ENCODE results near the gene TMEM114. TPM values are rescaled to one million over a fixed set of nuclear protein-coding genes. Genes with fewer than 3 reads are reported as not detected.

Gene TMEM114
- polyA plus RNA-seq, 2 of the 4 experiments (the other 2 are of a cell fraction) = not detected

GRCh38 chr16:8519643-8520042 lies 70.7 kb downstream of the TMEM114 start:
- Histone ChIP-seq H3K9me3 (no peaks in the 10 kb centered on the region), H3K27ac (no peak overlapping the region), H3K4me1 (no peaks in the 10 kb centered on the region), H3K4me2 (no peak overlapping the region), H3K4me3 (no peak overlapping the region)
- no peak for FAIRE-seq
- no peak for ATAC-seq
- WGBS (ENCODE audit: missing lambda C conversion rate) = 37% methylated on average over 3 of the region's 5 CpGs
- CTCF ChIA-PET = no interaction called here
- TF ChIP-seq RCOR1 (IDR thresholded peaks at IDR 0.05; ENCODE audit: low read depth, low read length) (no peak), TP53 (CRISPR knock-in tag; IDR thresholded peaks at IDR 0.05) (no peak), PBX3 (IDR thresholded peaks at IDR 0.05) (no peak), CBX2 (IDR thresholded peaks at IDR 0.05; ENCODE audit: borderline replicate concordance, low read depth) (no peak), ZNF302 (CRISPR knock-in tag; IDR thresholded peaks at IDR 0.05) (no peak), HOXB5 (CRISPR knock-in tag; IDR thresholded peaks at IDR 0.05) (no peak)
- TF ChIP-seq, protein P1, sequence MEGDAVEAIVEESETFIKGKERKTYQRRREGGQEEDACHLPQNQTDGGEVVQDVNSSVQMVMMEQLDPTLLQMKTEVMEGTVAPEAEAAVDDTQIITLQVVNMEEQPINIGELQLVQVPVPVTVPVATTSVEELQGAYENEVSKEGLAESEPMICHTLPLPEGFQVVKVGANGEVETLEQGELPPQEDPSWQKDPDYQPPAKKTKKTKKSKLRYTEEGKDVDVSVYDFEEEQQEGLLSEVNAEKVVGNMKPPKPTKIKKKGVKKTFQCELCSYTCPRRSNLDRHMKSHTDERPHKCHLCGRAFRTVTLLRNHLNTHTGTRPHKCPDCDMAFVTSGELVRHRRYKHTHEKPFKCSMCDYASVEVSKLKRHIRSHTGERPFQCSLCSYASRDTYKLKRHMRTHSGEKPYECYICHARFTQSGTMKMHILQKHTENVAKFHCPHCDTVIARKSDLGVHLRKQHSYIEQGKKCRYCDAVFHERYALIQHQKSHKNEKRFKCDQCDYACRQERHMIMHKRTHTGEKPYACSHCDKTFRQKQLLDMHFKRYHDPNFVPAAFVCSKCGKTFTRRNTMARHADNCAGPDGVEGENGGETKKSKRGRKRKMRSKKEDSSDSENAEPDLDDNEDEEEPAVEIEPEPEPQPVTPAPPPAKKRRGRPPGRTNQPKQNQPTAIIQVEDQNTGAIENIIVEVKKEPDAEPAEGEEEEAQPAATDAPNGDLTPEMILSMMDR (IDR thresholded peaks at IDR 0.05) = no peak
- TF ChIP-seq, protein P2, sequence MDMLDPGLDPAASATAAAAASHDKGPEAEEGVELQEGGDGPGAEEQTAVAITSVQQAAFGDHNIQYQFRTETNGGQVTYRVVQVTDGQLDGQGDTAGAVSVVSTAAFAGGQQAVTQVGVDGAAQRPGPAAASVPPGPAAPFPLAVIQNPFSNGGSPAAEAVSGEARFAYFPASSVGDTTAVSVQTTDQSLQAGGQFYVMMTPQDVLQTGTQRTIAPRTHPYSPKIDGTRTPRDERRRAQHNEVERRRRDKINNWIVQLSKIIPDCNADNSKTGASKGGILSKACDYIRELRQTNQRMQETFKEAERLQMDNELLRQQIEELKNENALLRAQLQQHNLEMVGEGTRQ (IDR thresholded peaks at IDR 0.05) = no peak
- TF ChIP-seq, protein P3, sequence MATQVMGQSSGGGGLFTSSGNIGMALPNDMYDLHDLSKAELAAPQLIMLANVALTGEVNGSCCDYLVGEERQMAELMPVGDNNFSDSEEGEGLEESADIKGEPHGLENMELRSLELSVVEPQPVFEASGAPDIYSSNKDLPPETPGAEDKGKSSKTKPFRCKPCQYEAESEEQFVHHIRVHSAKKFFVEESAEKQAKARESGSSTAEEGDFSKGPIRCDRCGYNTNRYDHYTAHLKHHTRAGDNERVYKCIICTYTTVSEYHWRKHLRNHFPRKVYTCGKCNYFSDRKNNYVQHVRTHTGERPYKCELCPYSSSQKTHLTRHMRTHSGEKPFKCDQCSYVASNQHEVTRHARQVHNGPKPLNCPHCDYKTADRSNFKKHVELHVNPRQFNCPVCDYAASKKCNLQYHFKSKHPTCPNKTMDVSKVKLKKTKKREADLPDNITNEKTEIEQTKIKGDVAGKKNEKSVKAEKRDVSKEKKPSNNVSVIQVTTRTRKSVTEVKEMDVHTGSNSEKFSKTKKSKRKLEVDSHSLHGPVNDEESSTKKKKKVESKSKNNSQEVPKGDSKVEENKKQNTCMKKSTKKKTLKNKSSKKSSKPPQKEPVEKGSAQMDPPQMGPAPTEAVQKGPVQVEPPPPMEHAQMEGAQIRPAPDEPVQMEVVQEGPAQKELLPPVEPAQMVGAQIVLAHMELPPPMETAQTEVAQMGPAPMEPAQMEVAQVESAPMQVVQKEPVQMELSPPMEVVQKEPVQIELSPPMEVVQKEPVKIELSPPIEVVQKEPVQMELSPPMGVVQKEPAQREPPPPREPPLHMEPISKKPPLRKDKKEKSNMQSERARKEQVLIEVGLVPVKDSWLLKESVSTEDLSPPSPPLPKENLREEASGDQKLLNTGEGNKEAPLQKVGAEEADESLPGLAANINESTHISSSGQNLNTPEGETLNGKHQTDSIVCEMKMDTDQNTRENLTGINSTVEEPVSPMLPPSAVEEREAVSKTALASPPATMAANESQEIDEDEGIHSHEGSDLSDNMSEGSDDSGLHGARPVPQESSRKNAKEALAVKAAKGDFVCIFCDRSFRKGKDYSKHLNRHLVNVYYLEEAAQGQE (IDR thresholded peaks at IDR 0.05) = no peak
- no peak for DNase-seq (ENCODE audit: low read depth in 1 of 2, low spot score in 1 of 2)
- POLR2A ChIA-PET = no interaction called here

Other genes starting within 250 kb of the TMEM114 start
- gene METTL22, start 31.2 kb upstream of the TMEM114 start, polyA plus RNA-seq (2011; rRNA removed) = 36.7 and 40.9 TPM in 2 replicates
- gene METTL22, start 31.2 kb upstream of the TMEM114 start, polyA plus RNA-seq (2017; fragmentation: RNase III; extraction: RNeasy Plus Mini Kit Qiagen cat#74134 plus additional on column Dnase treatment) = 18.6 to 22.8 TPM (median 21.0 TPM) in 3 replicates
- 1.2 and 1.3 TPM in 2 replicates for gene ABAT, start 84.1 kb upstream of the TMEM114 start, polyA plus RNA-seq (2011; rRNA removed)
- gene ABAT, start 84.1 kb upstream of the TMEM114 start, polyA plus RNA-seq (2017; fragmentation: RNase III; extraction: RNeasy Plus Mini Kit Qiagen cat#74134 plus additional on column Dnase treatment) = 0.60 to 0.68 TPM (median 0.66 TPM) in 3 replicates
- gene TMEM186, start 207.1 kb upstream of the TMEM114 start, polyA plus RNA-seq (2011; rRNA removed) = 10.9 and 12.1 TPM in 2 replicates
- 11.5 to 12.7 TPM (median 12.0 TPM) in 3 replicates for gene TMEM186, start 207.1 kb upstream of the TMEM114 start, polyA plus RNA-seq (2017; fragmentation: RNase III; extraction: RNeasy Plus Mini Kit Qiagen cat#74134 plus additional on column Dnase treatment)
- gene PMM2, start 207.3 kb upstream of the TMEM114 start, polyA plus RNA-seq (2011; rRNA removed) = 46.4 and 56.6 TPM in 2 replicates
- 72.4 to 82.3 TPM (median 72.5 TPM) in 3 replicates for gene PMM2, start 207.3 kb upstream of the TMEM114 start, polyA plus RNA-seq (2017; fragmentation: RNase III; extraction: RNeasy Plus Mini Kit Qiagen cat#74134 plus additional on column Dnase treatment)

Data from A549 (cell line).